Measurements from ENCODE around the gene CRYGC.

CRYGC gene

DNA sequence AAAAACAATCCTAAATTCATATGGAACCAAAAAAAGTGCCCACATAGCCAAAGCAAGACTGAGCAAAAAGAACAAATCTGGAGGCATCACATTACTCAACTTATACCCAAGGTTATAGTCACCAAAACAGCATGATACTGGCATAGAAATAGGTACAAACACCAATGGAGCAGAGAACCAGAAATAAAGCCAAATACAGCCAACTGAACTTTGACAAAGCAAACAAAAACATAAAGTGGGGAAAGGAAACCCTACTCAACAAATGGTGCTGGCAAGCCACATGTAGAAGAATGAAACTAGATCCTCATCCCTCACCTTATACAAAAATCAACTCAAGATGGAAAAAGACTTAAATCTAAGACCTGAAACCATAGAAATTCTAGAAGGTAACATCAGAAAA, 45.8 kb downstream of the CRYGC start:
- no peak for TF ChIP-seq ZFX (IDR thresholded peaks at IDR 0.05)
- TF ChIP-seq, protein P1, sequence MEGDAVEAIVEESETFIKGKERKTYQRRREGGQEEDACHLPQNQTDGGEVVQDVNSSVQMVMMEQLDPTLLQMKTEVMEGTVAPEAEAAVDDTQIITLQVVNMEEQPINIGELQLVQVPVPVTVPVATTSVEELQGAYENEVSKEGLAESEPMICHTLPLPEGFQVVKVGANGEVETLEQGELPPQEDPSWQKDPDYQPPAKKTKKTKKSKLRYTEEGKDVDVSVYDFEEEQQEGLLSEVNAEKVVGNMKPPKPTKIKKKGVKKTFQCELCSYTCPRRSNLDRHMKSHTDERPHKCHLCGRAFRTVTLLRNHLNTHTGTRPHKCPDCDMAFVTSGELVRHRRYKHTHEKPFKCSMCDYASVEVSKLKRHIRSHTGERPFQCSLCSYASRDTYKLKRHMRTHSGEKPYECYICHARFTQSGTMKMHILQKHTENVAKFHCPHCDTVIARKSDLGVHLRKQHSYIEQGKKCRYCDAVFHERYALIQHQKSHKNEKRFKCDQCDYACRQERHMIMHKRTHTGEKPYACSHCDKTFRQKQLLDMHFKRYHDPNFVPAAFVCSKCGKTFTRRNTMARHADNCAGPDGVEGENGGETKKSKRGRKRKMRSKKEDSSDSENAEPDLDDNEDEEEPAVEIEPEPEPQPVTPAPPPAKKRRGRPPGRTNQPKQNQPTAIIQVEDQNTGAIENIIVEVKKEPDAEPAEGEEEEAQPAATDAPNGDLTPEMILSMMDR (conservative IDR thresholded peaks at IDR 0.05) = no peak
- no peak overlapping the region for H3K27ac ChIP-seq

Measured in C4-2B (cell line).